HG03558 (cell line): Measurements from ENCODE around the gene TLR2.

Experiments used
- ATAC-seq: cut with Tn5 transposase; IDR thresholded peaks from one replicate; pipeline ENCODE4 v1.9.1; 2021; ENCODE audit warnings: moderate number of reproducible peaks; ENCODE audit not compliant: unreplicated experiment; ENCODE audit errors: extremely low read depth

Gene TLR2

GRCh38 chr4:153684182-153684970 lies at the start of gene TLR2:
TLR2 (plus strand) TSS chr4:153684280; CDS start chr4:153702908, 18,628 bp downstream.
- ATAC-seq: peak; percentile 70

- ATAC-seq: no peak
Observed at GRCh38 chr4:153634738-153635353, 49.2 kb upstream of the TLR2 start.

- no peak for ATAC-seq
Observed at GRCh38 chr4:153635846-153636245, 48.2 kb upstream of the TLR2 start.

- ATAC-seq: no peak
Observed at GRCh38 chr4:153637201-153637600, 46.9 kb upstream of the TLR2 start.

GRCh38 chr4:153638011-153638410 lies 46.1 kb upstream of the TLR2 start:
- ATAC-seq: no peak

GRCh38 chr4:153638999-153639398 lies 45.1 kb upstream of the TLR2 start:
- ATAC-seq: no peak

GRCh38 chr4:153639833-153640802 lies 44.0 kb upstream of the TLR2 start:
- ATAC-seq: no peak

GRCh38 chr4:153641532-153641931 lies 42.5 kb upstream of the TLR2 start:
- no peak for ATAC-seq

GRCh38 chr4:153643406-153644383 lies 40.4 kb upstream of the TLR2 start:
- peak; percentile 90 for ATAC-seq

- ATAC-seq: no peak
Observed at GRCh38 chr4:153645183-153645582, 38.9 kb upstream of the TLR2 start.

- ATAC-seq: no peak
Observed at GRCh38 chr4:153646261-153646660, 37.8 kb upstream of the TLR2 start.

GRCh38 chr4:153646978-153647377 lies 37.1 kb upstream of the TLR2 start:
- ATAC-seq: no peak

GRCh38 chr4:153647975-153648374 lies 36.1 kb upstream of the TLR2 start:
- no peak for ATAC-seq

GRCh38 chr4:153649572-153649991 lies 34.5 kb upstream of the TLR2 start:
- no peak for ATAC-seq

GRCh38 chr4:153651116-153651515 lies 33.0 kb upstream of the TLR2 start:
- ATAC-seq: no peak

- ATAC-seq: no peak
Observed at GRCh38 chr4:153651587-153651986, 32.5 kb upstream of the TLR2 start.

GRCh38 chr4:153652051-153652784 lies 31.9 kb upstream of the TLR2 start:
- ATAC-seq: no peak

- ATAC-seq: no peak
Observed at GRCh38 chr4:153655002-153655541, 29.0 kb upstream of the TLR2 start.

GRCh38 chr4:153655928-153656327 lies 28.2 kb upstream of the TLR2 start:
- no peak for ATAC-seq
